ENCODE measurements around the gene IFITM1. TPM values are rescaled to one million over a fixed set of nuclear protein-coding genes. Genes with fewer than 3 reads are reported as not detected.
"Not testable (repeated sequence)": the region's sequence is repeated elsewhere in the genome, so short reads cannot be mapped to it uniquely, and the experiment has no call there.

The IFITM1 gene
- total RNA-seq, 1 experiment from 2014 or later, result 4.8 TPM

DNA sequence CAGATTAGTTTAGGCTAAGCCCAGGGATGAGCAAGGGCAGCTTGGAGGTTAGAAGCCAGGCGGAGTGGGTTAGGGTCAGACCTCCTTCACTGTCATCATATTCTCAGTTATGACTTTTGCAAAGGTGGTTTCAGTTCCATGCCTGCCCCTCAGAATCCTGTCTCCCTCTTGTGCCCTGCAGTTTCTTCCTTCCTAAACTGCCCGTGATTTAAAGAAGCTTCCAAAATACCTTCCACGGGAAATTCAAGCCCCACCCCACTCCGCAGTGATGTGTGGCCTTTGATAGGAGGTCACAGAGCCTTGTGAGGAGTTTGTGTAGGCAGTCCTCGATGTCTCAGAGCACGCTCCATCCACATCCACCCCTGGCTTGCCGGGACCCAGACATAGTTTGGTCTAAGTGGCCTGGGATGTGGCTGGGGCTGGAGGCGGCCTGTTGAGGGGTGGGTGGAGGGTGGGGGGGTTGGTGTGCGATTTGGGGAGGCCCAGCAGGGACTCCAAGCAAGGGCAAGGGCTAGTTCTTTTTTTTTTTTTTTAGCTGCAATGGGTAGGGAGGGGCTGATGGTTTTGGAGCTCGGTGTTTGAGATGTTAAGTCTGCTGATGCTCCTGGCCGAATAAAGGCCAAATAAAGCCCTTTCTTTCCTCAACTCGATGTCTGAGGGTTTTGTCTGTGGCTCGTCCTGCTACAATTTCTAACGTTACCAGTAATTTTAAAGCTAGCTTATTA is 1.6 kb upstream of the IFITM1 start:
- Mint-ChIP-seq H3K9me3 (ENCODE audit: unreplicated experiment) (no peaks in the 10 kb centered on the region), H3K27ac (ENCODE audit: low read depth, unreplicated experiment) (no peak overlapping the region), H3K4me3 (ENCODE audit: unreplicated experiment) (peak overlapping the region; percentile 29), H3K27me3 (ENCODE audit: insufficient read depth, unreplicated experiment) (no peaks in the 10 kb centered on the region), H3K4me1 (ENCODE audit: insufficient read depth, unreplicated experiment) (peaks cover 25% of the 10 kb centered on the region), H3K36me3 (ENCODE audit: insufficient read depth, unreplicated experiment) (peaks cover 6% of the 10 kb centered on the region)
- intact Hi-C loops (cut with micrococcal nuclease), result no loop called here
- DNase-seq (ENCODE audit: unreplicated experiment), result no peak
- TF ChIP-seq, protein P1, sequence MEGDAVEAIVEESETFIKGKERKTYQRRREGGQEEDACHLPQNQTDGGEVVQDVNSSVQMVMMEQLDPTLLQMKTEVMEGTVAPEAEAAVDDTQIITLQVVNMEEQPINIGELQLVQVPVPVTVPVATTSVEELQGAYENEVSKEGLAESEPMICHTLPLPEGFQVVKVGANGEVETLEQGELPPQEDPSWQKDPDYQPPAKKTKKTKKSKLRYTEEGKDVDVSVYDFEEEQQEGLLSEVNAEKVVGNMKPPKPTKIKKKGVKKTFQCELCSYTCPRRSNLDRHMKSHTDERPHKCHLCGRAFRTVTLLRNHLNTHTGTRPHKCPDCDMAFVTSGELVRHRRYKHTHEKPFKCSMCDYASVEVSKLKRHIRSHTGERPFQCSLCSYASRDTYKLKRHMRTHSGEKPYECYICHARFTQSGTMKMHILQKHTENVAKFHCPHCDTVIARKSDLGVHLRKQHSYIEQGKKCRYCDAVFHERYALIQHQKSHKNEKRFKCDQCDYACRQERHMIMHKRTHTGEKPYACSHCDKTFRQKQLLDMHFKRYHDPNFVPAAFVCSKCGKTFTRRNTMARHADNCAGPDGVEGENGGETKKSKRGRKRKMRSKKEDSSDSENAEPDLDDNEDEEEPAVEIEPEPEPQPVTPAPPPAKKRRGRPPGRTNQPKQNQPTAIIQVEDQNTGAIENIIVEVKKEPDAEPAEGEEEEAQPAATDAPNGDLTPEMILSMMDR (IDR thresholded peaks at IDR 0.05; ENCODE audit: unreplicated experiment), result no peak
- no TSS peak for BruUV-seq (replicated peaks)
- ChIA-PET POLR2A (interaction anchor here (0.6 kb wide), 2 partner anchors 52 to 252 kb away, joined by 3 to 4 read pairs; no protein-coding TSS in a partner anchor), CTCF (interaction anchor here (0.6 to 1.5 kb wide), 5 partner anchors 17 to 61 kb away, joined by 3 to 4 read pairs (median 3); no protein-coding TSS in a partner anchor)

DNA sequence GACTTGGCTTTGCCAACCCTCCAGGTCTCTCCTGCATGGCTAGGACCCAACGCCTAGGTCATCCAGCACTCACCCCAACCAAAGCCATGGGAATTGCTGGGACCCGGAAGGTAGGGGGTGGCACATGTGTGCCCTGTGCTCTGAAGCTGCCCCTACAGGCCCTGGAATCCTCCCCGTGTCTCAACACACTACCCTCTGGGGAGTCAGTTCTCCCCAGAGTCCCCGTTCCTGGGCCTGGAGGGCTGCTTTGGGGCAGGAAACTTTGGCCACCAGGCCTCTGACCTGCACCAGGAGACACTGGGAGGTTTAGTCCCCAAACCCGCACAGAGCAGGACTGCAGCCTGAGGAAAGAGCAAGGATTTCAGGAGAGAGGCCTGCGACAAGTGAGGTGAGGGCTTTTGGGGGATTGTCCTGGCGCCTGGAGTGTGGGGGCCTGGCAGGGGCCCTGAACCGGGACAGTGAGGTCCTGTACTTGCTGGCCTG is 495 bp upstream of the IFITM1 start:
- TF ChIP-seq, protein P1 (IDR thresholded peaks at IDR 0.05; ENCODE audit: unreplicated experiment), result no peak
- CTCF ChIA-PET, result interaction anchor here (1.2 kb wide), 1 partner anchor 50 kb away, joined by 3 read pairs; no protein-coding TSS in a partner anchor
- no peak overlapping the region for H3K27ac Mint-ChIP-seq (ENCODE audit: low read depth, unreplicated experiment)

DNA sequence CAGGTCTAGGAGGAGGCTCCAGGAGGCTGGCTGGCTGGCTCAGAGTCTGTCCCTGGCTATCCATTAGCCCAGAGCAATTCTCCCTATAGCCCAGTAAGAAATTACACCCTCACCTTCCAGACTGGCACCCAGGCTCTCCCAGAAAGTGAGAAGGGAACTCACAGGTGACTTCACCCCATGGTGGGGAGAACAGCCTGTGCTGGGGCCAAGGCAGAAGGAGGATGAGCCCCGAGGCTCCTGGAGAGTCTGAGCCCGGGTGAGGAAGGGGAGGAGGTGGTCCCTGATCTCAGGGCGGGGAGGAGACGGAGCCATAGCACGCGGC is 675 bp downstream of the IFITM1 start:
- POLR2A ChIA-PET; H3K9me3 Mint-ChIP-seq (ENCODE audit: unreplicated experiment); BruUV-seq (replicated peaks); H3K27me3 Mint-ChIP-seq (ENCODE audit: insufficient read depth, unreplicated experiment); CTCF ChIA-PET; H3K27ac Mint-ChIP-seq (ENCODE audit: low read depth, unreplicated experiment); H3K36me3 Mint-ChIP-seq (ENCODE audit: insufficient read depth, unreplicated experiment); DNase-seq (ENCODE audit: unreplicated experiment); intact Hi-C loops (cut with micrococcal nuclease): not testable (repeated sequence)
- Mint-ChIP-seq H3K4me3 (ENCODE audit: unreplicated experiment) (peak overlapping the region; percentile 46), H3K4me1 (ENCODE audit: insufficient read depth, unreplicated experiment) (peaks cover 15% of the 10 kb centered on the region)

More for the DNA sequence above, 495 bp upstream of the IFITM1 start:
- H3K27me3 Mint-ChIP-seq (ENCODE audit: insufficient read depth, unreplicated experiment), result no peaks in the 10 kb centered on the region
- BruUV-seq (replicated peaks), result no TSS peak
- peaks cover 19% of the 10 kb centered on the region for H3K4me1 Mint-ChIP-seq (ENCODE audit: insufficient read depth, unreplicated experiment)
- intact Hi-C loops (cut with micrococcal nuclease), result no loop called here
- POLR2A ChIA-PET, result interaction anchor here (0.6 kb wide), 1 partner anchor 50 kb away, joined by 3 read pairs; no protein-coding TSS in a partner anchor
- H3K36me3 Mint-ChIP-seq (ENCODE audit: insufficient read depth, unreplicated experiment), result peaks cover 6% of the 10 kb centered on the region
- DNase-seq (ENCODE audit: unreplicated experiment), result no peak
- H3K4me3 Mint-ChIP-seq (ENCODE audit: unreplicated experiment), result no peak overlapping the region
- H3K9me3 Mint-ChIP-seq (ENCODE audit: unreplicated experiment), result no peaks in the 10 kb centered on the region

DNA sequence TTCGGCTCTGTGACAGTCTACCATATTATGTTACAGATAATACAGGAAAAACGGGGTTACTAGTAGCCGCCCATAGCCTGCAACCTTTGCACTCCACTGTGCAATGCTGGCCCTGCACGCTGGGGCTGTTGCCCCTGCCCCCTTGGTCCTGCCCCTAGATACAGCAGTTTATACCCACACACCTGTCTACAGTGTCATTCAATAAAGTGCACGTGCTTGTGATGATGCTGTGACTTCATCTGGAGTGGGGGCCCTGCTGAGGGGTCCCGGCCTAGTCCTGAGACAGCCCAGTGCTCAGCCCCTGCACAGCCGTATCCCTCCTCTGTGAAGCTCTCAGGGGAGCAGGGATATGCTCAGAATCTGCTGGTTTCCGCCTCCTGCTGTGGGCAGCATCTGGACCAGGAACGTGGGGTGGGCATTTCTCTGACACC is 1.2 kb downstream of the IFITM1 start:
- H3K27ac Mint-ChIP-seq (ENCODE audit: low read depth, unreplicated experiment), result no peak overlapping the region
- no peak for DNase-seq (ENCODE audit: unreplicated experiment)
- H3K4me3 Mint-ChIP-seq (ENCODE audit: unreplicated experiment), result no peak overlapping the region
- CTCF ChIA-PET, result interaction anchor here (0.6 to 3.1 kb wide), 3 partner anchors 10 to 227 kb away, joined by 3 to 20 read pairs (median 3); no protein-coding TSS in a partner anchor
- POLR2A ChIA-PET, result interaction anchor here (2.7 kb wide), 1 partner anchor 107 kb away, joined by 14 read pairs; the partner anchor contains the start of genes BET1L and RIC8A
- H3K9me3 Mint-ChIP-seq (ENCODE audit: unreplicated experiment), result no peaks in the 10 kb centered on the region
- intact Hi-C loops (cut with micrococcal nuclease), result no loop called here
- TF ChIP-seq, protein P1 (IDR thresholded peaks at IDR 0.05; ENCODE audit: unreplicated experiment), result no peak
- H3K4me1 Mint-ChIP-seq (ENCODE audit: insufficient read depth, unreplicated experiment), result peaks cover 11% of the 10 kb centered on the region
- H3K27me3 Mint-ChIP-seq (ENCODE audit: insufficient read depth, unreplicated experiment), result no peaks in the 10 kb centered on the region
- BruUV-seq (replicated peaks), result no TSS peak
- peaks cover 15% of the 10 kb centered on the region for H3K36me3 Mint-ChIP-seq (ENCODE audit: insufficient read depth, unreplicated experiment)
